22Rv1 (cell line): Measurements from ENCODE around the gene RNLS.

Source experiments
- H3K27ac ChIP-seq: fragments of 450-650 bp; 2 replicates; pipeline ENCODE4 v1.5.1; 2017
- ZFX ChIP-seq: fragments of 450-650 bp; IDR thresholded peaks from 2 replicates; pipeline ENCODE4 v1.6.1; 2017; ENCODE audit warnings: antibody characterized with exemption, borderline replicate concordance
- TF ChIP-seq, protein P1 (sequence below): fragments of 450-650 bp; IDR thresholded peaks from 2 replicates; pipeline ENCODE4 v1.5.1; 2017; ENCODE audit warnings: mild to moderate bottlenecking

The RNLS gene

GRCh38 chr10:88271761-88272543 lies 311.2 kb downstream of the RNLS start:
- H3K27ac ChIP-seq, result no peak overlapping the region
- TF ChIP-seq, protein P1, sequence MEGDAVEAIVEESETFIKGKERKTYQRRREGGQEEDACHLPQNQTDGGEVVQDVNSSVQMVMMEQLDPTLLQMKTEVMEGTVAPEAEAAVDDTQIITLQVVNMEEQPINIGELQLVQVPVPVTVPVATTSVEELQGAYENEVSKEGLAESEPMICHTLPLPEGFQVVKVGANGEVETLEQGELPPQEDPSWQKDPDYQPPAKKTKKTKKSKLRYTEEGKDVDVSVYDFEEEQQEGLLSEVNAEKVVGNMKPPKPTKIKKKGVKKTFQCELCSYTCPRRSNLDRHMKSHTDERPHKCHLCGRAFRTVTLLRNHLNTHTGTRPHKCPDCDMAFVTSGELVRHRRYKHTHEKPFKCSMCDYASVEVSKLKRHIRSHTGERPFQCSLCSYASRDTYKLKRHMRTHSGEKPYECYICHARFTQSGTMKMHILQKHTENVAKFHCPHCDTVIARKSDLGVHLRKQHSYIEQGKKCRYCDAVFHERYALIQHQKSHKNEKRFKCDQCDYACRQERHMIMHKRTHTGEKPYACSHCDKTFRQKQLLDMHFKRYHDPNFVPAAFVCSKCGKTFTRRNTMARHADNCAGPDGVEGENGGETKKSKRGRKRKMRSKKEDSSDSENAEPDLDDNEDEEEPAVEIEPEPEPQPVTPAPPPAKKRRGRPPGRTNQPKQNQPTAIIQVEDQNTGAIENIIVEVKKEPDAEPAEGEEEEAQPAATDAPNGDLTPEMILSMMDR, result no peak
- TF ChIP-seq ZFX, result no peak

DNA sequence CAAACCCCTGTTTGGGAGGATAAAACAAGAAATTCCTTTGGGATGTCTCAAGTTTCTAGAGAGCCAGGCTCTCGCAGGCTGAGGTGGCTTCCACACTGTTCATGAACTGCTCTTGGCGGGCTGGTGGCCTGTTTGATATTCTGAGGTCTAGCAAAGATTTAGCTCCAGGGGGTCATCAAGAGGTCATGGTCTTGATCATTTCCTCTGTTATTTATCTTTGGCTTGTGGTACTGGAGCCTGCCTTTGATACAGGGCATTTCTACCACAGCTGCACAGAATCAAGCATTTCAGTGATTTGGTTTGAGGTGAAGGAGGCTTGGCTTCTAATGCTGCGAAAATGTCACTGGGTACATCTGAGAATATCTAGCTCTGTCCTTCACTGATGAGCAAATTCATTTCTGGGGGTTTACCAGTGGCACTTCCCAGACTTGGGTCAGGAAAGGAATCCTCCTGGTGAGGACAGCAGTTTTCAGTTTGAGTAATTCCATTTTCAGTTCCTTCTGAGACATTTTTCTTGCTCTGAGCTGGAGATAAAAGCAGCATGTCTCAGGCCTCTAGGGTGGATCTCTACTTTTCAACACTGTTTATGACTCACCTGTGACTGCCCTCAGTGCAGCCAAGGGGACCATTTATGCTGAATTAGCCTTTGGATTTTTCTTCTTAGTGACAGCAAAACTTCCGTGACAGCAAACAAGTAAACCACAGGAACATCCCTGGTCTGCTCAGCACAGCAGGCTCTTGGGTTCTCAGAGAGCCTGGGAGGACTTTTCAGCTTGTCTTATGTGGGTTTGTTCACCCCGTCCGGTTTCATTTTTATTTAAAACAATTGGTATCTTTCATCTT lies 312.0 kb downstream of the RNLS start:
- H3K27ac ChIP-seq, result no peak overlapping the region
- TF ChIP-seq, protein P1, result no peak
- TF ChIP-seq ZFX, result no peak

DNA sequence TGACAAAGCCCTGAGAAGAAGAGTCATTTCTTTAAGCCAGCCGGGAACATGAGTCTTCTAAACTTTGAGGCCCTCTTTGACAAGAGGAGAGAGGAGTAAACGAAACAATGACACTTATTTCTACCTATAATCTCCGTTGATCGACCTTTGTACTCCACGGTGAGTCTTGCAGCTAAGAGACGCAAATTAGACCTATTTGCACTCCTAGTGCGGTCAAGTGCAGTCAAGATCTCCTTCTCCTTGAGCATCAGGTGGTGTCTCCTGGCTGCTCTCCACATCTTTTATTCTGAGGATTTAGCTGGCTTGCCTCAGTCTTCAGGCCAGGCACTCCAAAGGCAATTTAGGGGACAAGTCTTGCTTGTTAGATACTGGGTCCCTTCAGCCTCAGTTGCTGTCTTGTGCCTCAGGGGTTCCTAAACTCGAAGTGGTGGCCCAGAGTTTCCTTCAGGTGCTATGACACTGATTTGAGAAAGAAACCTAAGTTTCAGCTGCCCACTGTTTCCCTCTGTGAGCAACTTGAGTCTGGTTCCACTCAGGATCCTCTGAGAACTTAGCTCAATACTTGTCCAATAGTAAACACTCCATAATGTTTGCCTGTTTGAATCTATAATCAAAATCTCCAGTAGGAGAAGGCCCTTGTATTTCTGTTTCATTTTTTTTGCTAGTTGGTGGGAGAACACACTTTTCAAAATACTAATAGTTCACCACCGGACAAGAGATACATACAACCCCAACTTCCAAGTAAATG lies 312.9 kb downstream of the RNLS start:
- H3K27ac ChIP-seq, result no peak overlapping the region
- TF ChIP-seq, protein P1, result no peak
- TF ChIP-seq ZFX, result no peak

- H3K27ac ChIP-seq, result no peak overlapping the region
- TF ChIP-seq ZFX, result no peak
- TF ChIP-seq, protein P1, result no peak
These were observed 320.4 kb downstream of the RNLS start for GRCh38 chr10:88262591-88263234.

DNA sequence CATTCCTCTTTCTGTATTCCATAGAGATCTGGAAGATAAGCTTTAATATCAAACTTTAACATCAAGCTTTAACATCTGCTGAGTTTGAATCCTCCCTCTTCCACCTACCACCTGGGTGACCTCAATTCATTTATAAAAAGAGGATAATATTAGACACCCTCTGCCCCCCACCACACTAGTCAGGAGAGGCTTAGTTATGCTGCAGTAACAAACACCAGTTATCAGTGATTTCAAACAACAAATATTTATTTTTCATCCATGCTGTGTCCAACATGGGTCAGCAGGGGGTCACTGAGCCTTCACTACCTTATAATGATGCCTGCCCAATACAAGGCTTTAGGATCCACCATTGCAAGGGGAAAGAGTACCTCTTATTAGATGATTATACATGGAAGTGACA lies 322.0 kb downstream of the RNLS start:
- no peak for TF ChIP-seq ZFX
- TF ChIP-seq, protein P1, result no peak
- H3K27ac ChIP-seq, result no peak overlapping the region

DNA sequence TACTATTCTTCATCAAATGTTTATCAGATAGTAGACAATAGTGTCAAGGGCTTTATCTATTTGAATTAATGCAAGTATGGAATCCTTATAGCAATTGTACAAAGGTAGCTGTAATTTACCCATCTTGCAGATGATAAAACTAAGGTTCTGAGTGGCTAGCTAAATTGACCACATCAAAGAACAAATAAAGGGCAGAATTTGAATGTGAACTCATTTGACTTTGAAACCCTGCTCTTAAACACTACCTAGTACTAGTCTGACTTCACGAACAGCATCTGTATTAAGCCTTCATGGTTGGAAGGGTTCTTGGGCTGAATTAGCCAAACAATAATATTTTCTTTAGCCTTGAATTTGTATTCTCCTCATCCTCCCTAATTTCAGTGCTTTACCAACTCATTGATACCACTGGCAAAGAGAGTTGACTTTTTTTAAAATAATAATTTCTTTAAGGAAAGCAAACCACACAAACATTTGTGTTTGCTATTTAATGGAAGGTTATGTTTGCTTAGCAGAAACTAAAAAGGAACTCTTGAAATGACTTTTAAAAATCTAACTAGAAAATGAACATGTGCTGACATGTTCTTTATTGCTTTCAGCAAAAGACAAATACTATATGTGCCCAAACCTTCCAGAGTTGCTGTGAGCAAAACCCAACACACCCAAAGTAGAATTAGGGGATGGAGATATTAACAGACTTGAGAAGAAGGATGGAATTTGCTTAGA lies 322.6 kb downstream of the RNLS start:
- no peak overlapping the region for H3K27ac ChIP-seq
- TF ChIP-seq ZFX, result no peak
- TF ChIP-seq, protein P1, result no peak
